IPS-18c (cell line): Measurements from ENCODE around the gene ZBTB43.
"Not testable (repeated sequence)": the region's sequence is repeated elsewhere in the genome, so short reads cannot be mapped to it uniquely, and the experiment has no call there.

Source experiments
- H3K4me3 ChIP-seq: 2 replicates; pipeline ENCODE4 v1.7.0; 2013; ENCODE audit warnings: low read depth, mild to moderate bottlenecking, low read length, moderate library complexity; ENCODE audit not compliant: insufficient read depth
- H3K9me3 ChIP-seq: one replicate; pipeline ENCODE4 v1.6.1; 2013; ENCODE audit warnings: mild to moderate bottlenecking, low read length, moderate library complexity; ENCODE audit not compliant: control insufficient read depth, insufficient read depth

The ZBTB43 gene

DNA sequence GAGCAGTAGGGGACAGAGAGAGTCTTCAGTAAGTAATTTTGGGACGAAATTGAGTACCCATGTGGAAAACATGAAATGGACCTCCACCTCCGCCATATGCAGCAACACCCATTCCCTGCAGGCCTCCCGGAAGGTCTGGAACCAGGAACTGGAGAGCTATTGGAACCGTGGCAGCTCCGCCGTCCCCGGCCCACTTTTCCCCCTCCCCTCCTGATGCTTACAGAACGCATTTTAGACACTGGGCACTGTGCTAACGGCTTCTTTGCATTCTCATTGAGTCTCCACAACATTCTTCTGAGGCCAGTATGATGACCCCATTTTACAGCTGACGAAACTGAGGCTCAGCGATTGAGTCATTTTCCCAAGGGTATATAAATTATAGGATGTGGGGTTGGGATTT, 20.4 kb upstream of the ZBTB43 start:
- no peaks in the 10 kb centered on the region for H3K9me3 ChIP-seq
- H3K4me3 ChIP-seq: no peak overlapping the region

DNA sequence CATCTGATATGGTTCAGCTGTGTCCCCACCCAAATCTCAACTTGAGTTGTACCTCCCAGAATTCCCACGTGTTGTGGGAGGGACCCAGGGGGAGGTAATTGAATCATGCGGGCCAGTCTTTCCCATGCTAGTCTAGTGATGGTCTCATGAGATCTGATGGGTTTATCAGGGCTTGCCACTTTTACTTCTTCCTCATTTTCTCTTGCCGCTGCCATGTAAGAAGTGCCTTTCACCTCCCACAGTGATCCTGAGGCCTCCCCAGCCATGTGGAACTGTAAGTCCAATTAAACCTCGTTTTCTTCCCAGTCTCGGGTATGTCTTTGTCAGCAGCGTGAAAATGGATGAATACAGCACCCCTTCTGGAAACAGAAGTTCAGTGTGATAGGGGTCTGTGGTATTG, 20.0 kb upstream of the ZBTB43 start:
- H3K4me3 ChIP-seq, H3K9me3 ChIP-seq: not testable (repeated sequence)

DNA sequence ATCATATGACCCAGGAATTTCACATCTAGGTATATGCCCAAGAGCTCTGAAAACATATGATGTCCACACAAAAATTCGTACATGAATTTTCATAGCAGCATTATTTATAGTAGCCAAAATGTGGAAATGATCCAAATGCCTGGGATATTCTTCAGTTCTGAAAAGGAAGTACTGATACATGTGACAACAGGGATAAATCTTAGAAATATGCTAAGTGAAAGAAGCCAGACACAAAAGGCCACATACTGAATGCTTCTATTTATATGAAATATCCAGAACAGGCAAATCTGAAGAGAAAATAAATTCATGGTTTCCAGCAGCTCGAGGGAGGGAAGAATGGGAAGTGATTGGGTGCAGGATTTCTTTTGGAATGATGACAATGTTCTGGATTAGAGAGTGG, 16.8 kb upstream of the ZBTB43 start:
- H3K9me3 ChIP-seq: no peaks in the 10 kb centered on the region
- H3K4me3 ChIP-seq: no peak overlapping the region

DNA sequence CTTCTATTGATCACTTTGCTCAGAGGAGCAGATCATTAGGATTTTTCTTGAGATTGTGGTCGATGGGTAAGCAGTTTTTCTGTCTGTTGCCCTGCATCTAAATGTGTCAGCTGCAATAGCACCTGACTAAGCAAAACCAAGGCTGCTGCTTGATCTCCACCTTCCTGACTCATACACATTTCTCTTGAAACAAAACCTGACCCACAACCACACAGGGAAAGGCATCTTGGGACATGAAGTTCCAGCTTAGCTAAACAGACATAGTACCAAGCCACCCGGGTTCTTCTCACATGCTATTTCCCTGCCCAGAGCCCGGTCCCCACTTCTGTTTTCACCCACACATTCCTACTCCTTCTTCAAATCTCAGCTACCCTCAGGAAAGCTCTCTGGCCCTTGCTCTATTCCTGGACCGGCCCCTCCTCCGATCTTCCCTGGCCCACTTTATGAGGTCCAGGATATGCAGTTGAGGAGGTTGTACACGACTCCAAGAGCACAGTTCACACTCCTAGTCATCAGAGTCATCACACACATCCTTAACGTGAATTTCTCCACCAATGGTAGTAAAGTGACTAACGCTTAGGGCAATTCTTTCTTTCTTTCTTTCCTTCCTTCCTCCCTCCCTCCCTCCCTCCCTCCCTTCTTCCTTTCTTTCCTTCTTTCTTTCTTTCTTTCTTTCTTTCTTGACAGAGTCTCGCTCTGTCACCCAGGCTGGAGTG, 16.0 kb upstream of the ZBTB43 start:
- H3K4me3 ChIP-seq: no peak overlapping the region

DNA sequence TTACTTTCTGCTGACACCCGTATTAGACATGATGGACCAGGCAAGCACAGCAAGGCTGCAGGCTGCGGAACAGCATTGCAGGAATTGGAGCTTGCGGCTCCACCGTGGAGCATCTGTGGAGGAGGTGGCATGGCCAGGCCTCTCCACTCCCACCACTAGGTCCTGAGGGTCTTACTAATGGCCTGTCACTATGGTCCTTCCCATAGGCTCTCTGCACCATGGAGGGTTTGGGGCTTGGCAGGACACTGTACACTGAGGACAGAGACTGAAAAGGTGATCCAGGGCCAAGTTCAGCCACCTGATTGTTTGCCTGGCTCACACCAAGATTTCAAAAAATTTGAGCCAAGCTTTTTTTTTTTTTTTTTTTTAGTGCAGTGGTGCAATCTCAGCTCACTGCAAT, 14.3 kb upstream of the ZBTB43 start:
- no peak overlapping the region for H3K4me3 ChIP-seq
- H3K9me3 ChIP-seq: no peaks in the 10 kb centered on the region

More for the DNA sequence above, 16.0 kb upstream of the ZBTB43 start:
- no peaks in the 10 kb centered on the region for H3K9me3 ChIP-seq

DNA sequence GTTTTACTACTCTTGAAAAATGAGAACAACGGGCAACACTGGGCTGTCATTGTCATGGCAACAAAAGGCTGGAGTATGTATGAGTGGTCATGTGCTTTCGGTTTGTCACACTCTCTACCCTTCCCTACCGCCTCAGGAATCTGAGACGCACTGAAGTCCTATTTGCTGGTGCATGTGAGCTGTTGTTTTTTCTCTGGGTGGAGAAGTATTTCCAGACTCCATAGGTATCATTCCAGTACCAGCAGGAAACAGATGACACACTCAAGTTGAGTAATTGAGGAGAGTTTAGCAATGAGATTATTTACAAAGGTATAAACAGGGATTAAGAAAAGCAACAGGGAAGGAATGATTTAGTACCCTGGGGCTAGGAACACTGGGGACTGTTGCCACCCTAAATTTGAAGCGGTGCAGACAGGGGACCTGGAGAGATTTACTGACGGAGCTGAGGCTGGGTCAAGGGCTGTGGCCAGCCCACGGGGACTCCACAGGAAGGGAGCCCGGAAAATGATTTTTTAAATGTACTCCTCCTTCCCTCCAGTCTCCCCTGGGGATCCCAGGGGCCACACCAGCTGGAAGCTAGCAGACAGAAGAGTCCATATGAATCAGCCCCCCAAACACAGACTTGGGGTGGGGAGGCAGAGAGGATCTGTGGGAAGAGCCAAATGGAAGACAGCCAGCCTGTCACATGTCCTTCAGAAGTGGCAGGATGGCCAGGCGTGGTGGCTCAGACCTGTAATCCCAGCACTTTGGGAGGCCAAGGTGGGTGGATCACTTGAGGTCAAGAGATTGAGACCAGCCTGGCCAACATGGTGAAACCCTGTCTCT, 13.2 kb upstream of the ZBTB43 start:
- Histone ChIP-seq H3K9me3 (no peaks in the 10 kb centered on the region), H3K4me3 (no peak overlapping the region)

DNA sequence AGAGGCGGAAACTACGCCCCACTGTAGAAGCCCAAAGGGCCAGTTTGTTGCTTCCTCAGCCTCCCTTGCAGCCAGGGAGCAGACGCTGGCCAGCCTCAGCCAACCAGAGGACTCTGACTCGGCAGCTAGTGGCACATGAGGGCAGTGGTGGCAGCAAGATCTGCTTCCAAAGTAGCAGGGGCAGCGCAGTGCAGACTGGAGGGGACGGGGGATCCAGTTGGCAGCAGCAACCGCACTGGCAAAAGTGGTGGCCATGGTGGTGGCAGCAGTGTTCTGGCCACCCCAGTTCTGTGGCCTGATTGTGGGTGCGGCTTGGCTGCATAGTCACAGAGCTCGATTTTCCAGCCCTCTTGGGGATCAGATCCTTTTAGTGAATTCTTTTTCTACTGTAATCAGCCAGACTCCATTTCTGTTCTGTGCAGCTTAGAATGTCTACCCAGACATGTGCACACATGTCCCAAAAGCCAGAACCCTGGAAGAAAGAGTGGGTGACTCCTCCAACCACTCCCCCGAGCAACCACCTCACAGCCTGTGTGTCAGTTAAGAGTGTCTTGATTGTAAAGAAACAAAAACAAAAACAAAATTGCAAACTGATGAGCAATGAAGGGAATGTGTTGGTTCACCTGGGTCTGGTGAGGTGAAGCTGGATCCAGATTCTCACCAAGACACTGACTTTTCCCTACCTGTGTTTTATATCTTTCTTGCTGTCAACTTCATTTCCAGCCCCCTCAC, 11.0 kb upstream of the ZBTB43 start:
- Histone ChIP-seq H3K4me3 (no peak overlapping the region), H3K9me3 (no peaks in the 10 kb centered on the region)

DNA sequence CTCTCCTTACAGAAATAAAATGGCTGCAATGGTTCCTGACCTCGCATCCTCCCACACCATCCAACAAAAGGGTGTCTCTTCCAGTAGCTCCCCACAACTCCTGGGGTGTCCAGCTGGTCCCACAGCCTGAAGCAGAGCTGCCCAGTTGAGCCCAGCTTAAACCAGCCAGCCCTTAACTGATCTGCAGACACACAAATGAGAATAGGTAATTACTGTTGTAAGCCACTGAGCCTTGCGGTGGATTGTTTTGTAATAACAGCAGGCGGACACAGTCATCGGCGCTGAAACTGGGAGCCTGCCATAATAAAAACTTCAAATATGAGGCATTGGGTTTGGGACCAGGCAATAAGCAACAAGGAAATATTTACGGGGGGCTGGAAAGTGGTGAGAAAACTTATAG, 10.4 kb upstream of the ZBTB43 start:
- H3K9me3 ChIP-seq: no peaks in the 10 kb centered on the region
- H3K4me3 ChIP-seq: no peak overlapping the region

DNA sequence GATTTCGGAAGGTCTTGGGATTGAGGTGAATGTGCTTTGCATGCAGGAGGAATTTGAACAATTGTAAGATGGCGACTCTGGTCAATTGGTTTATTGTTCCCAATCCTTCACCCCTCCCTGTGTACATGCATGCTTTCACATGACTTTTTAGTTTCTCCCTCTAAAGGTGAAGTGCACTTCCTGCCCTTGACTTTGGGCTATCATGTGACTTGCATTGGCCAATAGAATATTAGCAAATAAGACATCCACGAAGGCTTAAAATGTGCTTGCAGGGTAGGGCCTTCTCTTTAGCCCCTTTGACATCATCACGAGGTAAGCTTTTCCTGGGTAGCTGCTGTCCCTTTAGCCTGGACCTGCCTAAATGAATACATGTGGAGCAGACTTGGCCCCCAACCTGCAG, 8.1 kb upstream of the ZBTB43 start:
- Histone ChIP-seq H3K9me3 (no peaks in the 10 kb centered on the region), H3K4me3 (no peak overlapping the region)

DNA sequence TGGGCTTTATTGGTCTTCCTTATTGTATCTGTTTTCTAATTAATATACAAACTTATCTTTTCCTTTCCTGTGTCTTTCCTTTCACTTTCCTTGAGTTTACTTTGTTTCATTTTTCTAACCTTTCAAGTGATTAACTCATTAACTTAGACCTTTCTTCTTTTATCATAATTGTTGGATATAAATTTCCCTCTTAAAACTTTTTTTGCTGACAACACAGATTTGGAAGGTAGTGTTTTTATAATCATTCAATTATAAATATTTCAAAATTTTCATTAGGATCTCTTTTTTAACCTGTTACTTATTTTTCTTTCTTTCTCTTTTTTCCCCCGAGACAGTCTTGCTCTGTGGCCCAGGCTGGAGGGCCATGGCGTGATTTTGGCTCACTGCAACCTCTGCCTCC, 6.9 kb upstream of the ZBTB43 start:
- H3K4me3 ChIP-seq: no peak overlapping the region
- H3K9me3 ChIP-seq: no peaks in the 10 kb centered on the region

DNA sequence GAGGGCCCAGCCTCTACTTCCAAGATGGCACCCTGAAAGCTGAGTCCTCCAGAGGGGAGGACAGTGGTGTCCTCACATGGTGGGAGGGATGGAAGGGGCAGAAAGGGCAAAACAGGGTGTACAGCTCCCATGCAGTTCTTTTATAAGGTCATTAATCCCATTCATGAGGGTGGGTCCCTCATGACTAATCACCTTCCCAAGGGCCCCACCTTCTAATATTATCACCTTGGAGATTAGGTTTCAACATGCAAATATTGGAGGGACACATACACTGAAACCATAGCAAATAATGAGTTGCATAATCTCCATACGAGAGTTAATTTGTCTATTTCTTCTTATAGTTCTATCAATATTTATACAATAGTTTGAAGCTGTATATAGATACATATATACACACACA, 5.8 kb upstream of the ZBTB43 start:
- Histone ChIP-seq H3K9me3 (no peaks in the 10 kb centered on the region), H3K4me3 (no peak overlapping the region)

DNA sequence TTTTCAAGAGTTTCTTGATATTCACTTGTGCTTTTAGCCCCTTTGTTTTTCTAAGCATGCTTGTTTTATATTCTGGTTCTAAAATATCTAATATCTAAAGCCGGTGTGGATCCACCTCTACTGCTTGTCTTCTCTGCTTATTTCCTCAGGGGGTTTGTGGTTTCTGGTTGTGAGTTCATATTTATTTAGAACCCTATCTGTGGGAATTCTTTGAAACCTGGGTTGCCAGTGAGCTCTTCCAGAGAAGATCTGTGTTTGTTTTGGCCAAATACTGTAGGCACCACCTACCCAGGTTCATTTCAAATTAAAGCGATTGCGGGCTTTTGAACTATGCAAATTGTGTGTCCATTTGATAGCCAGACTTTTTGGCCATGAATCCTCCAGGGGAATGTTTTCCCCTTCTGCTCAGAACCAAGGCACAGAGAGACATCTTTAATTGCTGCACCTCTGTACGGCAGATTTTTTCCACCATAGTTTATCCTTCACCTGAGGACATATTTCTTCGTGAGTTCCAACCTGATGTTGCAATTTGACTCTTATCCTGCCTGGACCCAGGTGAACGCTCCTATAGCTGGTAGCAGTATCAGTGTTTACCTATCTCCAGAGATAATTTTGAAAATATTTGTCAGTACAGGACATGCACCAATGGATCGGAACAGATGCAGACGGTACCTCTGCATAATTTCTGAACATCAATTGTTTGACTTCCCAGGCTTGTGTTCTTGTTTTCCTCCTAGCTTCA, 2.4 kb upstream of the ZBTB43 start:
- no peak overlapping the region for H3K4me3 ChIP-seq

DNA sequence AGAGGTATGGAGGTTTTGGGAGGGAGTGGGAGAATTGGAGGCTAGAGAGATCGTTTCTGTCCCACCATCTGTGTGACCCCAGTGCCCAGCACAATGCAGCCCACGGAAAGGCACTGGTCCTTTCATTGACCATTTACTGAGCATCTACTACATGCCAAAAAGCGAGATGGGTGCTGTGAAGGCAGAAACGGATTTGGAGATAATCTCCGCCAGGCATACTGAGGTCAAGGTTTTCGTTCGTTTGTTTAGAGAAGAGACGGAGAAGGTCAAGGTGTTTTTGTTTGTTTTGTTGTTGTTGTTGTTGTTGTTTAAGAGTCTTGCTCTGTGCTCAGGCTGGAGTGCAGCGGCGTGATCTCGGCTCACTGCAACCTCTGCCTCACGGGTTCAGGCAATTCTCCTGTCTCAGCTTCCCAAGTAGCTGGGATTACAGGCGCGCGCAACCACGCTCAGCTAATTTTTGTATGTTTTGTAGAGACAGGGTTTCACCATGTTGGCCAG, 593 bp upstream of the ZBTB43 start:
- H3K4me3 ChIP-seq: peak overlapping the region; percentile 99
- no peaks in the 10 kb centered on the region for H3K9me3 ChIP-seq

More for the DNA sequence above, 2.4 kb upstream of the ZBTB43 start:
- H3K9me3 ChIP-seq: no peaks in the 10 kb centered on the region

DNA sequence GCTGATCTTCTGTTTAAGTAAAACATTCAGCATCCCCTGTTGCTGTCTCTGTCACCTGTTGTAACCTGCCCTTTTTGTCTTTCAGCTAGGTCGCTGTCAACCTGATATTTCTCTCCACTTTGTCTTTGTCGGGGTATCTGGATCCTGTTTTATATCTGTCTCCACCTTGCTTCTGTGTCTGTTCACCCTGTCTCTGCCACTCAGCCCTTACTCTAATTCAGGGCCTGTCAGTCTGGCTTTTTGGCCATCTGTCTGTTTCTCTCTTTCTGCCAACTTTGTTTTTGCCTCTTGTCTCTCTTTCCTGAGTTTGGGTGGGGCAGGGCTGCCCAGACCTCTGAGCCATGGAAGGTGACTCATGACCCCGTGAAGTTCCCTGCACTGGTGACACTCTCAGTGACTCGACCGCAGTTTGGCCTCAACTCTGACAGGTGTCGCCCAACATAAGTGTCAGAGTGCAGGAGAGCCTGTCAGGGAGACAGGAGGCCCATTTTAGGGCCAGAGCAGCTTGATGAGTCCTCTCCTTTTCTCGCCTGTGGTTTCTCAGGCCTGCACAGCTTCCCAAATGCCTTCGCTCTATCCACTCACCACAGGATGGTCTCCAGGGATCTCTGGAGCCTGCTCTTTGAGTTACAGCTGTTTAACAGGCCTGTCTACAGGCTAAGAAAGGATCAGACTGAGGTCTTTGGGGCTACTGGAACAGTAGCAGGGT, 868 bp downstream of the ZBTB43 start:
- H3K4me3 ChIP-seq: peak overlapping the region; percentile 99
- H3K9me3 ChIP-seq: no peaks in the 10 kb centered on the region

DNA sequence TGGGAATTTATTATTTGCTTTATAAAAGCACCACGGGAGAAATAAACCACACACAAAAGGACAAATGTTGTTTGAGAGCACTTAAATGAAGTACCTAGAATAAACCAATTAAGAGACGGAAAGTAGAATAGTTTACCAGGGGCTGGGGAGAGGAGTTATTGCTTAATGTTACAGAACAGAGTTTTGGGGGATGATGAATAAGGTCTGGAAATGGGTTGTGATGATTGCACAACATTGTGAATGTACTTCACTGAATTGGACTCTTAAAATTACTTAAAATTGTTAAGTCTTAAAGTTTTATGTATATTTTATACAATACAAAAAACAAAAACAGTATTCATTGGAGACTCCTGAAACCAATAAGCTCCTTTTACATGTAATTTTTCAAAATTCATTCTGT, 1.5 kb downstream of the ZBTB43 start:
- Histone ChIP-seq H3K4me3 (no peak overlapping the region; the same call in 1 of the 2 replicates), H3K9me3 (no peaks in the 10 kb centered on the region)

DNA sequence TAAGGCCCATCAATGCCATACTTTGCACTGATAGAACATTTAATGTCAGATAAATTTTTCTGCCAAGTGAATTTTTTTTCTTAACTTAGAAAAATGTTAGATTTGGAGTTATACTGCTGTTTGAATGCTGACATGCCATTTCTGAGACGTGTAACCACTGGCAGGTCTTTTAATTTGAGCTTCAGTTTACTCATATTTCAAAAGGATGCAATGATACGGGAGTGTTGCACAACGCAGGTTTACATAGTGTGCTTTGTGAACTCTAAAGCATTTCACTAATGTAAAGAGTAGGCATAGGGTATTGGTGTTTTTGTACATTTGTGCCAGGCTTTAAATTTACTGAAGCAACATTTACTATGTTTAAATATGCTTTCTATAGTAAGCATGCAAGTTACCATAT, 4.2 kb downstream of the ZBTB43 start:
- no peak overlapping the region for H3K4me3 ChIP-seq

DNA sequence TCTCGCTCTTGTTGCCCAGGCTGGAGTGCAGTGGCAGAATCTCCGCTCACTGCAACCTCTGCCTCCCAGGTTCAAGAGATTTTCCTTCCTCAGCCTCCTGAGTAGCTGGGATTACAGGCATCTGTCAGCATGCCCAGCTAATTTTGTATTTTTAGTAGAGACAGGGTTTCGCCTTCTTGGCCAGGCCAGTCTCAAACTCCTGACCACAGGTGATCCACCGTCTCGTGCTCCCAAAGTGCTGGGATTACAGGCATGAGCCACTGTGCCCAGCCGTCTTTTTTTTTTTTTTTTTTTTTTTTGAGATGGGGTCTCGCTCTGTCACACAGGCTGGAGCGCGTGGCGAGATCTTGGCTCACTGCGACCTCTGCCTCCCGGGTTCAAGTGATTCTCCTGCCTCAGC, 5.4 kb downstream of the ZBTB43 start:
- H3K9me3 ChIP-seq: not testable (repeated sequence)

More for the DNA sequence above, 4.2 kb downstream of the ZBTB43 start:
- no peaks in the 10 kb centered on the region for H3K9me3 ChIP-seq

More for the DNA sequence above, 5.4 kb downstream of the ZBTB43 start:
- not testable (repeated sequence) for H3K4me3 ChIP-seq
